Upper lobe of left lung (tissue), 6 donors: ENCODE results near the gene SLC10A7. TPM values are rescaled to one million over a fixed set of nuclear protein-coding genes. Genes with fewer than 3 reads are reported as not detected.

Experiments used
- ATAC-seq, 2 donors: fragments of 200-7000 bp; cut with Tn5 transposase; one replicate each; pipeline ENCODE4 v1.9.1; 2022; ENCODE audit warnings: mild to moderate bottlenecking in 2 of 2, moderate library complexity in 2 of 2; ENCODE audit not compliant: low FRiP score in 2 of 2
- DNase-seq, 2 donors: peaks; one replicate each; pipeline ENCODE4 v3.0.0-alpha.2; 2019 to 2020
- H3K27ac ChIP-seq, 4 donors: fragments of 200-600 bp; sonication (generic); one replicate each; pipeline ENCODE4 v1.5.1; 2016 to 2019
- H3K27me3 ChIP-seq, 4 donors: fragments of 200-600 bp; sonication (generic); one replicate each; pipeline ENCODE4 v1.5.1; 2017 to 2019
- H3K36me3 ChIP-seq, 4 donors: fragments of 200-600 bp; sonication (generic); one replicate each; pipeline ENCODE4 v1.5.1; 2016 to 2019
- H3K4me1 ChIP-seq, 4 donors: fragments of 200-600 bp; sonication (generic); one replicate each; pipeline ENCODE4 v1.5.1; 2018 to 2019
- H3K4me3 ChIP-seq, 4 donors: fragments of 200-600 bp; sonication (generic); one replicate each; pipeline ENCODE4 v1.5.1; 2017 to 2019; ENCODE audit warnings: mild to moderate bottlenecking in 2 of 4, moderate library complexity in 1 of 4
- H3K9me3 ChIP-seq, 4 donors: fragments of 200-600 bp; sonication (generic); one replicate each; pipeline ENCODE4 v1.5.1; 2018 to 2019
- CTCF ChIP-seq, 6 experiments: fragments of 450-650 bp in 4 of 6; fragments of 200-600 bp in 2 of 6; sonication (generic) in 2 of 6; IDR thresholded peaks; one replicate each; pipeline ENCODE4 v1.5.1; 2016 to 2019; ENCODE audit warnings: antibody characterized with exemption in 6 of 6
- EP300 ChIP-seq, 4 donors: sonication (generic); formaldehyde crosslinking; IDR thresholded peaks; one replicate each; pipeline ENCODE4 v1.5.1; 2017; ENCODE audit warnings: antibody characterized with exemption in 4 of 4, control low read depth in 2 of 4
- POLR2A ChIP-seq, 4 donors: fragments of 450-650 bp; IDR thresholded peaks; one replicate each; pipeline ENCODE4 v1.5.1; 2016 to 2017; ENCODE audit warnings: antibody characterized with exemption in 4 of 4, mild to moderate bottlenecking in 2 of 4
- POLR2AphosphoS5 ChIP-seq, 2 donors: sonication (generic); formaldehyde crosslinking; IDR thresholded peaks; one replicate each; pipeline ENCODE4 v1.5.1; 2017; ENCODE audit warnings: antibody characterized with exemption in 2 of 2
- WGBS, 2 donors: methylation state at CpG; one replicate each; pipeline ENCODE4 v1.1.5; 2017 to 2018; 5-methylcytosine and 5-hydroxymethylcytosine counted together
- total RNA-seq, 6 donors: library from RNA; depleted of rRNA in 4 of 6; stranded (reverse); fragments of >200 nt in 4 of 6; gene quantifications; one replicate each; pipeline versions ENCODE4 v1.1.0 to v1.2.1, GENCODE V29; 2016 to 2021
- donor health status: DM: no; HTN: no; CAD: no; lungs with moderate emphysema.
- donor health status: DM: no; HTN: yes; CAD: no; lungs with severe emphysema.

SLC10A7 gene
- total RNA-seq, 6 donors from 2014 or later = 11.1 to 20.9 (median 14.1) TPM

- Histone ChIP-seq H3K27me3 (no peaks in the 10 kb centered on the region), H3K4me3 (no peak overlapping the region), H3K27ac (no peak overlapping the region), H3K36me3 (no peaks in the 10 kb centered on the region), H3K4me1 (no peaks in the 10 kb centered on the region), H3K9me3 (peaks cover 0 to 3% (median under 1%) of the 10 kb centered on the region in 4 donors)
- ATAC-seq = no peak
- TF ChIP-seq CTCF (IDR thresholded peaks at IDR 0.05) = no peak
- TF ChIP-seq POLR2A (IDR thresholded peaks at IDR 0.05) = no peak
- TF ChIP-seq EP300 (IDR thresholded peaks at IDR 0.05) = no peak
- no peak for TF ChIP-seq POLR2AphosphoS5 (IDR thresholded peaks at IDR 0.05)
- whole genome bisulfite sequencing, 2 donors = 53 to 58% methylated on average over 3 of the region's 3 CpGs
- DNase-seq = no peak
These were observed 33.1 kb downstream of the SLC10A7 start for GRCh38 chr4:146488495-146489174.

- ATAC-seq = no peak
- H3K36me3 ChIP-seq = no peaks in the 10 kb centered on the region
- WGBS, 2 donors = 92 to 93% methylated on average over 1 of the region's 1 CpG
- no peak overlapping the region for H3K4me3 ChIP-seq
- peaks cover 3 to 20% (median 12%) of the 10 kb centered on the region in 4 donors for H3K9me3 ChIP-seq
- TF ChIP-seq POLR2AphosphoS5 (IDR thresholded peaks at IDR 0.05) = no peak
- no peak for TF ChIP-seq CTCF (IDR thresholded peaks at IDR 0.05)
- no peak for TF ChIP-seq EP300 (IDR thresholded peaks at IDR 0.05)
- H3K27ac ChIP-seq = no peak overlapping the region
- H3K4me1 ChIP-seq = no peaks in the 10 kb centered on the region
- DNase-seq = no peak
- H3K27me3 ChIP-seq = no peaks in the 10 kb centered on the region
These were observed 35.2 kb downstream of the SLC10A7 start for GRCh38 chr4:146486565-146486964.

GRCh38 chr4:146485968-146486367 is 35.8 kb downstream of the SLC10A7 start:
- no peak overlapping the region for H3K27ac ChIP-seq
- no peaks in the 10 kb centered on the region for H3K4me1 ChIP-seq
- no peak overlapping the region for H3K4me3 ChIP-seq
- peaks cover 3 to 20% (median 12%) of the 10 kb centered on the region in 4 donors for H3K9me3 ChIP-seq
- TF ChIP-seq EP300 (IDR thresholded peaks at IDR 0.05) = no peak
- TF ChIP-seq POLR2A (IDR thresholded peaks at IDR 0.05) = no peak
- TF ChIP-seq POLR2AphosphoS5 (IDR thresholded peaks at IDR 0.05) = no peak
- no peak for TF ChIP-seq CTCF (IDR thresholded peaks at IDR 0.05)
- no peak for DNase-seq
- ATAC-seq = no peak
- no peaks in the 10 kb centered on the region for H3K36me3 ChIP-seq
- H3K27me3 ChIP-seq = no peaks in the 10 kb centered on the region

- H3K9me3 ChIP-seq = peaks cover 3 to 20% (median 12%) of the 10 kb centered on the region in 4 donors
- H3K36me3 ChIP-seq = no peaks in the 10 kb centered on the region
- DNase-seq (no peak), ATAC-seq (no peak)
- H3K27ac ChIP-seq = no peak overlapping the region
- H3K27me3 ChIP-seq = no peaks in the 10 kb centered on the region
- no peaks in the 10 kb centered on the region for H3K4me1 ChIP-seq
- TF ChIP-seq EP300 (IDR thresholded peaks at IDR 0.05) (no peak), CTCF (IDR thresholded peaks at IDR 0.05) (no peak), POLR2AphosphoS5 (IDR thresholded peaks at IDR 0.05) (no peak), POLR2A (IDR thresholded peaks at IDR 0.05) (no peak)
- no peak overlapping the region for H3K4me3 ChIP-seq
- WGBS, 2 donors = 91 to 96% methylated on average over 1 of the region's 1 CpG
These were observed 39.0 kb downstream of the SLC10A7 start for GRCh38 chr4:146482788-146483187.

GRCh38 chr4:146481246-146481645 is 40.5 kb downstream of the SLC10A7 start:
- no peaks in the 10 kb centered on the region for H3K4me1 ChIP-seq
- peaks cover 3 to 20% (median 12%) of the 10 kb centered on the region in 4 donors for H3K9me3 ChIP-seq
- TF ChIP-seq EP300 (IDR thresholded peaks at IDR 0.05) (no peak), POLR2AphosphoS5 (IDR thresholded peaks at IDR 0.05) (no peak), CTCF (IDR thresholded peaks at IDR 0.05) (no peak), POLR2A (IDR thresholded peaks at IDR 0.05) (no peak)
- no peaks in the 10 kb centered on the region for H3K27me3 ChIP-seq
- no peak overlapping the region for H3K4me3 ChIP-seq
- WGBS, 2 donors = 100% methylated on average over 1 to 3 of the region's 3 CpGs
- ATAC-seq (no peak), DNase-seq (no peak)
- H3K27ac ChIP-seq = no peak overlapping the region
- no peaks in the 10 kb centered on the region for H3K36me3 ChIP-seq
